Pancreas (tissue), 10 donors: Measurements from ENCODE around the gene CTNNA2. TPM values are rescaled to one million over a fixed set of nuclear protein-coding genes. Genes with fewer than 3 reads are reported as not detected.

Source experiments
- ATAC-seq, 4 donors: fragments of 200-7000 bp; cut with Tn5 transposase; one replicate each; pipeline versions ENCODE4 v1.8.0 to v1.9.1; 2020; ENCODE audit warnings: mild to moderate bottlenecking in 4 of 4, moderate library complexity in 4 of 4
- DNase-seq, 6 donors: peaks; one replicate each; pipeline ENCODE4 v3.0.0-alpha.2; 2020
- FAIRE-seq: peaks from 2 replicates; lab custom pipeline; 2012; peaks lifted over from hg19 to GRCh38; lab: Jason Lieb, UNC
- H3K27ac ChIP-seq, 4 donors: fragments of 200-600 bp; sonication (generic); 1 replicate in 3 of 4; 2 replicates in 1 of 4; pipeline versions ENCODE4 v1.5.0 to v1.8.0; 2020
- H3K27me3 ChIP-seq, 4 donors: fragments of 200-600 bp; one replicate each; pipeline ENCODE4 v1.8.0; 2021
- H3K36me3 ChIP-seq, 3 donors: fragments of 200-600 bp; sonication (generic) in 1 of 3; one replicate each; pipeline versions ENCODE4 v1.5.0 to v1.8.0; 2020 to 2021
- H3K4me1 ChIP-seq, 3 donors: fragments of 200-600 bp; one replicate each; pipeline ENCODE4 v1.8.0; 2021
- H3K4me3 ChIP-seq, 4 donors: fragments of 200-600 bp; sonication (generic) in 2 of 4; one replicate each; pipeline versions ENCODE4 v1.5.0 to v1.8.0; 2020 to 2021
- H3K9me3 ChIP-seq, 4 donors: fragments of 200-600 bp; one replicate each; pipeline ENCODE4 v1.8.0; 2021
- CTCF ChIP-seq, 4 donors: fragments of 200-600 bp; sonication (generic) in 3 of 4; IDR thresholded peaks; one replicate each; pipeline versions ENCODE4 v1.5.0 to v1.8.0; 2021; ENCODE audit warnings: antibody characterized with exemption in 4 of 4
- WGBS, 2 donors: extraction: QIAGEN DNeasy Blood & Tissue Kit; methylation state at CpG; one replicate each; pipeline ENCODE4 v1.1.7; 2013; 5-methylcytosine and 5-hydroxymethylcytosine counted together
- intact Hi-C, 3 donors: fragments of 100-400 bp; cut with DNase I; formaldehyde crosslinking; loops; one replicate each; pipeline versions ENCODE4 v1.11.1 to v1.14.2; 2022
- polyA plus RNA-seq, 2 donors: library from polyadenylated mRNA; stranded (reverse); fragments of 200-250 nt; gene quantifications; one replicate each; pipeline ENCODE4 v1.2.3, GENCODE V29; 2013
- total RNA-seq, 6 donors: library from RNA; stranded (reverse); fragmentation: NEBNext Ultra II Directional in 4 of 6; extraction: Animal tissue kit (Norgen Biotek cat#: 25700) in 4 of 6; gene quantifications; one replicate each; pipeline versions ENCODE4 v1.2.1 to v1.2.4, GENCODE V29; 2021 to 2023
- donor health status: healthy with polysubstance abuse.
- donor health status: DM: no; HTN: no; CAD: no; lungs with moderate emphysema.
- donor health status: DM: no; HTN: no; CAD: no.
- donor health status: control.
- donor health status: control.
- donor health status: Bipolar disorder and iron deficiency.
- donor health status: DM: yes; HTN: yes; CAD: no.
- donor health status: DM: no; HTN: no; CAD: no.
- donor health status: DM: no; HTN: no; CAD: no.
- donor health status: DM: yes; HTN: yes; CAD: no.

CTNNA2 gene
- total and polyA plus RNA-seq, 8 donors = 0.25 to 12.1 (median 2.1) TPM

- H3K4me3 ChIP-seq = no peak overlapping the region
- H3K36me3 ChIP-seq = no peaks in the 10 kb centered on the region
- WGBS, 2 donors = 24 to 34% methylated on average over 2 of the region's 2 CpGs
- H3K27me3 ChIP-seq = no peaks in the 10 kb centered on the region
- H3K4me1 ChIP-seq = no peaks in the 10 kb centered on the region
- intact Hi-C loops = no loop called here
- no peak for FAIRE-seq
- no peak for DNase-seq
- no peak for TF ChIP-seq CTCF (IDR thresholded peaks at IDR 0.05)
- H3K9me3 ChIP-seq = no peaks in the 10 kb centered on the region
- ATAC-seq = no peak
- no peak overlapping the region for H3K27ac ChIP-seq
These were observed 963.8 kb downstream of the CTNNA2 start for GRCh38 chr2:80476535-80477117.

- 41 to 55% methylated on average over 3 of the region's 3 CpGs for WGBS, 2 donors
- Histone ChIP-seq H3K27ac (no peak overlapping the region), H3K9me3 (no peaks in the 10 kb centered on the region), H3K4me1 (no peaks in the 10 kb centered on the region), H3K4me3 (no peak overlapping the region), H3K27me3 (no peaks in the 10 kb centered on the region), H3K36me3 (no peaks in the 10 kb centered on the region)
- DNase-seq = no peak
- TF ChIP-seq CTCF (IDR thresholded peaks at IDR 0.05) = no peak
- no peak for ATAC-seq
- intact Hi-C loops = no loop called here
- no peak for FAIRE-seq
These were observed 969.4 kb downstream of the CTNNA2 start for GRCh38 chr2:80482276-80482675.

GRCh38 chr2:80489717-80490116 lies 976.9 kb downstream of the CTNNA2 start:
- WGBS, 2 donors = 15% methylated on average over 3 of the region's 3 CpGs
- no peak for ATAC-seq

GRCh38 chr2:80490964-80491363 lies 978.1 kb downstream of the CTNNA2 start:
- no peak for TF ChIP-seq CTCF (IDR thresholded peaks at IDR 0.05)
- Histone ChIP-seq H3K4me3 (no peak overlapping the region), H3K4me1 (no peaks in the 10 kb centered on the region), H3K27me3 (no peaks in the 10 kb centered on the region), H3K9me3 (no peaks in the 10 kb centered on the region), H3K27ac (no peak overlapping the region), H3K36me3 (no peaks in the 10 kb centered on the region)
- no peak for FAIRE-seq
- no peak for ATAC-seq
- no peak for DNase-seq
- intact Hi-C loops = no loop called here
- WGBS, 2 donors = 52 to 58% methylated on average over 4 of the region's 4 CpGs

More at GRCh38 chr2:80489717-80490116, 976.9 kb downstream of the CTNNA2 start:
- Histone ChIP-seq H3K27me3 (no peaks in the 10 kb centered on the region), H3K4me1 (no peaks in the 10 kb centered on the region), H3K4me3 (no peak overlapping the region), H3K27ac (no peak overlapping the region), H3K36me3 (no peaks in the 10 kb centered on the region), H3K9me3 (no peaks in the 10 kb centered on the region)
- no peak for TF ChIP-seq CTCF (IDR thresholded peaks at IDR 0.05)
- no peak for DNase-seq
- intact Hi-C loops = no loop called here
- FAIRE-seq = no peak

- Histone ChIP-seq H3K36me3 (no peaks in the 10 kb centered on the region), H3K27ac (no peak overlapping the region), H3K4me1 (no peaks in the 10 kb centered on the region), H3K27me3 (no peaks in the 10 kb centered on the region), H3K4me3 (no peak overlapping the region), H3K9me3 (no peaks in the 10 kb centered on the region)
- intact Hi-C loops = no loop called here
- TF ChIP-seq CTCF (IDR thresholded peaks at IDR 0.05) = no peak
- 47 to 53% methylated on average over 2 of the region's 2 CpGs for WGBS, 2 donors
- ATAC-seq (no peak), DNase-seq (no peak), FAIRE-seq (no peak)
These were observed 983.5 kb downstream of the CTNNA2 start for GRCh38 chr2:80496346-80496745.
